ENCODE measurements around the gene OSBPL10. TPM values are rescaled to one million over a fixed set of nuclear protein-coding genes. Genes with fewer than 3 reads are reported as not detected.

OSBPL10 gene
- polyA plus RNA-seq, 1 donor, result 12.4 TPM

DNA sequence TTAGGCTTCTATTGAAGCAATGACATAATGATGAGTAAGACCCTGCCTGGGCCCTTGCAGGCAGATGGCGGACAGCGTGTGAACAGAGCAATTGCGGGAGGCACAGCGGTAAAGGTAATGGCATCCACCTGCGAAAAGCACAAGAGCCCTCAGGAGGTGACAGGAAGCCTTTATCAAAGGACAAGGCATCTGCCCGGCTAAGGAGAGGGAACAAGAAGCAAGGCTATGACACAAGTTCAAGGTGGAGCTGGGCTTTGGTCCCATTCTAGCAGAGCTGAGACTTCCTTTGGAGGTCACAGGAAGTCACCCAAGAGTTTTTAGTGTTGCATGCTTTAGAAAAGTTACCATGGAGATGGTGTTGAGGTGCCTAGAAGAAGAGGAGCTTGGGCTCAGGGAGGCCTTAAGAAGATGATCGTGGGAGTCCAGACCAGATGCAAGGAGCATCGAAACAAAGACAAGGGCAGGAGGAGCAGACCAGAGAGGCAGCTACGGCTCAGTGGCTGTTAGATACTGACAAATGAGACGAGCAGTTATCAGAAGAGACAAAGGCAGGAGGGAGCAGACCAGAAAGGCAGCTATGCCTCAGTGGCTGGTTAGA lies 34.5 kb downstream of the OSBPL10 start:
- no peak overlapping the region for H3K27ac ChIP-seq (ENCODE audit: low read length)

DNA sequence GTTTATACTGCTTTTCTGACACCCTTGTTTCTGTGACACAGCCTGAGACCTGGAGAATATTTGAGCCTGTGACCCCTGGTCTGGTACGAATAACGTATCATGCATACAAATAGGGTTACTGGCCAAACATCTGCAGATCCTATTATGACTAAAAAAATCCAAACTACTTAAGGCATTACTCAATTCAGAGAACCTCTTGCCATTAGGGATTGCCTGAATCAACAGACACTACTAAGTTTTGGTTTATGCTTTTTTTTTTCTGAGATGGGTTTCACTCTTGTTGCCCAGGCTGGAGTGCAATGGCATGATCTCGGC lies 35.4 kb downstream of the OSBPL10 start:
- Histone ChIP-seq H3K4me3 (ENCODE audit: low read length) (no peak overlapping the region), H3K9me3 (ENCODE audit: control insufficient read depth, low read depth, low read length) (no peaks in the 10 kb centered on the region), H3K27me3 (ENCODE audit: control insufficient read depth, insufficient read depth, low read length) (no peaks in the 10 kb centered on the region), H3K36me3 (ENCODE audit: control insufficient read depth, insufficient read depth, low read length) (no peaks in the 10 kb centered on the region), H3K4me1 (ENCODE audit: control insufficient read depth, insufficient read depth, low read length) (peaks cover 13% of the 10 kb centered on the region), H3K27ac (ENCODE audit: low read length) (no peak overlapping the region)
- no peak for DNase-seq
- WGBS (ENCODE audit: insufficient coverage, low lambda C conversion rate), result no CpG with 5 or more reads among the region's 3 CpGs

More for the DNA sequence above, 34.5 kb downstream of the OSBPL10 start:
- WGBS (ENCODE audit: insufficient coverage, low lambda C conversion rate), result no CpG with 5 or more reads among the region's 10 CpGs
- no peaks in the 10 kb centered on the region for H3K27me3 ChIP-seq (ENCODE audit: control insufficient read depth, insufficient read depth, low read length)
- DNase-seq, result no peak
- H3K9me3 ChIP-seq (ENCODE audit: control insufficient read depth, low read depth, low read length), result no peaks in the 10 kb centered on the region
- H3K4me1 ChIP-seq (ENCODE audit: control insufficient read depth, insufficient read depth, low read length), result peaks cover 13% of the 10 kb centered on the region
- H3K4me3 ChIP-seq (ENCODE audit: low read length), result no peak overlapping the region
- H3K36me3 ChIP-seq (ENCODE audit: control insufficient read depth, insufficient read depth, low read length), result no peaks in the 10 kb centered on the region

DNA sequence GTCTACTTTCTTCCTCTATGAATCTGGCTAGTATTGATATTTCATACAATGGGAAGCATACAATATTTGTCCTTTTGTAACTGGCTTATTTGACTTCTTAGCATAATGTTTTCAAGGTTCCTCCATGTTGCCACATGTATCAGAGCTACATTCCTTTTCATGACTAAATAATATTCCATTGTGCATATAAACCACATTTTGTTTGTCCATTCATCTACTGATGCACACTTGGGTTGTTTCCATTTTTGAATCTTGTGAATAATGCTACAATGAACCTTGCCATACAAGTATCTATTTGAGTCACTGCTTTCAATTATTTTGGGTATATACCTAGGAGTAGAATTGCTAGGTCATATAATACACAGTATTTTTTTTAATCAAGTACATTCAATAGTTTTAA lies 38.0 kb downstream of the OSBPL10 start:
- Histone ChIP-seq H3K27ac (ENCODE audit: low read length) (no peak overlapping the region), H3K27me3 (ENCODE audit: control insufficient read depth, insufficient read depth, low read length) (no peaks in the 10 kb centered on the region), H3K4me3 (ENCODE audit: low read length) (no peak overlapping the region), H3K36me3 (ENCODE audit: control insufficient read depth, insufficient read depth, low read length) (no peaks in the 10 kb centered on the region), H3K9me3 (ENCODE audit: control insufficient read depth, low read depth, low read length) (no peaks in the 10 kb centered on the region), H3K4me1 (ENCODE audit: control insufficient read depth, insufficient read depth, low read length) (peaks cover 10% of the 10 kb centered on the region)
- no peak for DNase-seq

DNA sequence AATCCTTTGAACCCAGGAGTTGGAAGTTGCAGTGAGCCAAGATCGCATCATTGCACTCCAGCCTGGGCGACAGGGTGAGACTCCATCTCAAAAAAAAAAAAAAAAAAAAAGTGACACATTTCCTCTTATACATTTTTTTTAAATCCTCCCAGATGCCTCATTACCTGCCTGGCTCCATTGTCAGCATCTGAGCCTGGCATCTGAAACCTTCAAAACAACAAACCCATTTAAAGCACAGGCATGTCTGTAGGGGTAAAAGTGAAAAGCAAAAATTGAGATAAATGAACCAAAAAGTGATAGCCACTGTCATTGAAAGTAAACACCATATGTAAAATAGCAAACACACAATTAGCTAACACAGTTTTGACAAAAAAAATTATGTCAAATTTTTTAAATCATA lies 38.6 kb downstream of the OSBPL10 start:
- WGBS (ENCODE audit: insufficient coverage, low lambda C conversion rate), result no CpG with 5 or more reads among the region's 2 CpGs
- Histone ChIP-seq H3K9me3 (ENCODE audit: control insufficient read depth, low read depth, low read length) (no peaks in the 10 kb centered on the region), H3K27me3 (ENCODE audit: control insufficient read depth, insufficient read depth, low read length) (no peaks in the 10 kb centered on the region), H3K27ac (ENCODE audit: low read length) (no peak overlapping the region), H3K4me1 (ENCODE audit: control insufficient read depth, insufficient read depth, low read length) (peaks cover 6% of the 10 kb centered on the region), H3K36me3 (ENCODE audit: control insufficient read depth, insufficient read depth, low read length) (no peaks in the 10 kb centered on the region), H3K4me3 (ENCODE audit: low read length) (no peak overlapping the region)
- DNase-seq, result no peak

DNA sequence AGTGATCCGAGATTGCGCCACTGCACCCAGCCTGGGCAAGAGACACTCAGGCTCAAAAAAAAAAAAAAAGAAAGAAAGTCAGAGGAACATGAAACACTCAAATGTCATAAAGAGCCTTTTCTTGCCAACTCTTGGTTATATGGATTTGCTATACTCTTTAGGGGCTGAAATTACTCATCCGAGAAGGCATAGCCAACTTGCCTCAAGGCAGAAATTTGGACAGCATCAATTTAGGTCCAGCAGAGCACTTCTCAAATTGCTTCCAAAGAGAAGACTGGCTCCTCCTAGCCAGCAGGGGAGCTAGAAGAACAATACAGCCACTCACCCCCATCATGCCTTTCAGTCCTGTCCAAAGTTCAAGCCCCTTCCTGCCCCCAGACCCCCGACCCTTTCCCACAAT lies 43.8 kb downstream of the OSBPL10 start:
- Histone ChIP-seq H3K9me3 (ENCODE audit: control insufficient read depth, low read depth, low read length) (no peaks in the 10 kb centered on the region), H3K4me1 (ENCODE audit: control insufficient read depth, insufficient read depth, low read length) (peaks cover 8% of the 10 kb centered on the region), H3K27ac (ENCODE audit: low read length) (peak overlapping the region; percentile 40), H3K36me3 (ENCODE audit: control insufficient read depth, insufficient read depth, low read length) (no peaks in the 10 kb centered on the region), H3K4me3 (ENCODE audit: low read length) (no peak overlapping the region), H3K27me3 (ENCODE audit: control insufficient read depth, insufficient read depth, low read length) (no peaks in the 10 kb centered on the region)
- WGBS (ENCODE audit: insufficient coverage, low lambda C conversion rate), result no CpG with 5 or more reads among the region's 4 CpGs
- DNase-seq, result no peak

DNA sequence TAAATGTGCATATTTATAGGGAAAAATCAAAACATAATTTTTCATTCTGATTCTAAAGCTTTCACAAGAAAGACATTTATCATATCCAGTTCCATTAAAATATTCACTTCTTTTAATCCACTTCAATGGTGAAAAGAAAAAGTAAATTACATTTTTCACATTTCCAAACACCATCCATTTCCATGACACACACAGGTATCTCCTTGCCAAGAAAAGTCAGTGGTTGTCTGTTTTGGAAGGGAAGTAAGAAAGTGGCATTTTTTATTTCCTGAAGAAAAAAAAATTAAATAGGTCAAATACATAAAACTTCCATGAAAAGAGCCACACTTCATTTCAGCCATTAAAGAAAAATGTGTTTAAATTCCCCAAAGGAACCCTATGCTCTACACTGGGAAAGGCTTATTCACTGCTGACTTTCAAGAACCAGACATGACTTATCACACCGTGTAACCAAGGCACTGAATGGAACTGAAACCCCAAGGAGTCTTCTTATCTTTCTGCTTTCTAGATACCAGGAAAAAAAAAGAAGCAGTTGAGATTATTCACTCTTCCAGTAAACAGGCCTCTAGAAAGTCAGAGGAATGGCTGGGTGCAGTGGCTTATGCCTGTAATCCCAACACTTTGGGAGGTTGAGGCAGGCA lies 44.5 kb downstream of the OSBPL10 start:
- Histone ChIP-seq H3K27me3 (ENCODE audit: control insufficient read depth, insufficient read depth, low read length) (no peaks in the 10 kb centered on the region), H3K4me1 (ENCODE audit: control insufficient read depth, insufficient read depth, low read length) (peaks cover 8% of the 10 kb centered on the region), H3K27ac (ENCODE audit: low read length) (peak overlapping the region; percentile 40), H3K36me3 (ENCODE audit: control insufficient read depth, insufficient read depth, low read length) (no peaks in the 10 kb centered on the region), H3K9me3 (ENCODE audit: control insufficient read depth, low read depth, low read length) (no peaks in the 10 kb centered on the region), H3K4me3 (ENCODE audit: low read length) (no peak overlapping the region)
- DNase-seq, result peak; percentile 54 to 79
- WGBS (ENCODE audit: insufficient coverage, low lambda C conversion rate), result no CpG with 5 or more reads among the region's 1 CpG

DNA sequence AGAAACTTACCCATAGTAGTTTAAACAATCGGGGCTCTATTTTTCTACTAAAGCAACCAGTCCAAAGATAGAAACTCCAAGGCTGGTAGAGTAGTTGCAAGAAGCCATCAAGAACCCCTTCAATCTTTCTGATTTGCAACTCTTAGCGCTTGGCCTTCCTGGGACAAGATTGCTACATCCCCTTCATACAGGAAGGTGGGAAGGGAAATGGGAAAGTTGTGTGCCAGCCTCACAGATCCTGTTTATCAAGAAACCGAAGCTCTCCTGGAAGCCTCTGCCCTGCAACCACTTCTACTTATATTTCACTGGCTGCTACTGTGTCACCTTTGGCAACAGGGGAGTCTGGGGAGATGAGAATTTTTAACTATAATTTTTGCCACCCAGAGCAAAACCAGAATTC lies 46.2 kb downstream of the OSBPL10 start:
- no peak overlapping the region for H3K4me3 ChIP-seq (ENCODE audit: low read length)
- no peaks in the 10 kb centered on the region for H3K9me3 ChIP-seq (ENCODE audit: control insufficient read depth, low read depth, low read length)
- no peak overlapping the region for H3K27ac ChIP-seq (ENCODE audit: low read length)
- peaks cover 8% of the 10 kb centered on the region for H3K4me1 ChIP-seq (ENCODE audit: control insufficient read depth, insufficient read depth, low read length)
- no peaks in the 10 kb centered on the region for H3K36me3 ChIP-seq (ENCODE audit: control insufficient read depth, insufficient read depth, low read length)
- no CpG with 5 or more reads among the region's 3 CpGs for WGBS (ENCODE audit: insufficient coverage, low lambda C conversion rate)
- no peaks in the 10 kb centered on the region for H3K27me3 ChIP-seq (ENCODE audit: control insufficient read depth, insufficient read depth, low read length)
- DNase-seq, result no peak

DNA sequence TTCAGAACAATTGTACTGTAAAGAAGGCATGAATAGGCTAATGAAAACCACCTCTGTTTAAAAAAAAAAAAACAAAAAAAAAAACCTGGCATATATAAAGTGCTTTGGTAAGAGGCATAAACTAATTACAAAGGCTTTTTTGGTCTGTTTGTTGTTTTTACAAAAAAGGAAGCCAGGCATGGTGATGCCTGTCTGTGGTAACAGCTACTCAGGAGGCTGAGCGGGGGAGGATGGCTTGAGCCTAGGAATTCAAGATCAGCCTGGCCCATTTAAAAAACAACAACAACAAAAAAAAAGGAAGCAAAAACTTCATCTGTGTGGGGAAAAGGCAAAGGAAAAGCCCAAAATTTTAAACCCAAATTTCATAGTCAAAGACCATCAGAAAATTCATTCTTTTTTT lies 47.0 kb downstream of the OSBPL10 start:
- no peak overlapping the region for H3K27ac ChIP-seq (ENCODE audit: low read length)
- no peaks in the 10 kb centered on the region for H3K9me3 ChIP-seq (ENCODE audit: control insufficient read depth, low read depth, low read length)
- no peak for DNase-seq
- H3K4me1 ChIP-seq (ENCODE audit: control insufficient read depth, insufficient read depth, low read length), result peaks cover 8% of the 10 kb centered on the region
- no peaks in the 10 kb centered on the region for H3K27me3 ChIP-seq (ENCODE audit: control insufficient read depth, insufficient read depth, low read length)
- no CpG with 5 or more reads among the region's 1 CpG for WGBS (ENCODE audit: insufficient coverage, low lambda C conversion rate)
- H3K4me3 ChIP-seq (ENCODE audit: low read length), result no peak overlapping the region
- no peaks in the 10 kb centered on the region for H3K36me3 ChIP-seq (ENCODE audit: control insufficient read depth, insufficient read depth, low read length)

DNA sequence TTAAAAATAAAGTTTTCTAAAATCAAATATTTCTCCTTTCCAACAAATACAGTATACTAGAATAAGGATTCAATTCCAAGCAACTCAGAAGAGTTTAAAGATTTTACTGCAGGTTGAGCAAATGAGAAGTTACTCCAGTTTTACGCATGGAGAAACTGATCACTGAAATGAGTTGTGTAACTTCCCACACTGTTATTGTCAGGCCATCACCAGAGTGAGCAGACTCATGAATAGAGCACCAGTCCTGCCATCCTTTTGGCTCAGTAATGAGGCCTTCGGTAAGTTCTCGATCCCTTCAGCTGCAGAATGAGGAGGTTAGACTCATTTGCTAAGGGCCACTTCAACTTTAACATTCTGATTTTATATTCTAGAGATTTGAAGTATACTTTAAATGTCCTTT lies 48.1 kb downstream of the OSBPL10 start:
- H3K9me3 ChIP-seq (ENCODE audit: control insufficient read depth, low read depth, low read length), result no peaks in the 10 kb centered on the region
- H3K4me3 ChIP-seq (ENCODE audit: low read length), result no peak overlapping the region
- no CpG with 5 or more reads among the region's 3 CpGs for WGBS (ENCODE audit: insufficient coverage, low lambda C conversion rate)
- no peak overlapping the region for H3K27ac ChIP-seq (ENCODE audit: low read length)
- DNase-seq, result no peak
- H3K36me3 ChIP-seq (ENCODE audit: control insufficient read depth, insufficient read depth, low read length), result no peaks in the 10 kb centered on the region
- H3K27me3 ChIP-seq (ENCODE audit: control insufficient read depth, insufficient read depth, low read length), result no peaks in the 10 kb centered on the region
- H3K4me1 ChIP-seq (ENCODE audit: control insufficient read depth, insufficient read depth, low read length), result peaks cover 13% of the 10 kb centered on the region

DNA sequence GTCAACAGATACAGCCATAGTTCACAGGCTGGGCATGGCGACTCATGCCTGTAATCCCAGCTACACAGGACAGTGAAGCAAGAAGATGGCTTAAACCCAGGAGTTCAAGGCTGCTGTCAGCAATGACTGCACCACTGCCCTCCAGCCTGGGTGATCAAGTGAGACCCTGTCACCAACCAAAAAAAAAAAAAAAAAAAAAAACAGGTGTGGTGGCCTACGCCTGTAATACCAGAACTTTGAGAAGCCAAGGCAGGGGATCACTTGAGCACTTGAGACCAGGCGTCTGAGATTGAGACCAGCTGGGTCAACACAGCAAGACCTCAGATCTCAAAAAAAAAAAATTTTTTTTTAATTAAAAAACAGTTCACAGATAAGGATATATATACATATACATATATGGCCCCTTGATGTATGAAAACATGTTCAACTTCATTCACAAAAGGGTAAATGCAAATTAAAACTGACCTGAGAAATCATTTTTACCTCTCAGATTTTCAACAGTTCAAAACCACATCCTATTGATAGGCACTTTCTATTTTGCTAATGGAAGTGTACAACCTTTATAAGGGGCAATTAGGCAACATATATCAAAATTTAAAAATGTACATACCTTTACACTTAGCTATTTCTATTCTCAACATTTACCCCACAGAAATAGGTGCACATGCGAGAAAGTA lies 51.1 kb downstream of the OSBPL10 start:
- DNase-seq, result no peak
- Histone ChIP-seq H3K27me3 (ENCODE audit: control insufficient read depth, insufficient read depth, low read length) (no peaks in the 10 kb centered on the region), H3K36me3 (ENCODE audit: control insufficient read depth, insufficient read depth, low read length) (no peaks in the 10 kb centered on the region), H3K4me3 (ENCODE audit: low read length) (no peak overlapping the region), H3K9me3 (ENCODE audit: control insufficient read depth, low read depth, low read length) (no peaks in the 10 kb centered on the region), H3K27ac (ENCODE audit: low read length) (no peak overlapping the region), H3K4me1 (ENCODE audit: control insufficient read depth, insufficient read depth, low read length) (peaks cover 10% of the 10 kb centered on the region)
- WGBS (ENCODE audit: insufficient coverage, low lambda C conversion rate), result 100% methylated on average over 2 of the region's 4 CpGs

DNA sequence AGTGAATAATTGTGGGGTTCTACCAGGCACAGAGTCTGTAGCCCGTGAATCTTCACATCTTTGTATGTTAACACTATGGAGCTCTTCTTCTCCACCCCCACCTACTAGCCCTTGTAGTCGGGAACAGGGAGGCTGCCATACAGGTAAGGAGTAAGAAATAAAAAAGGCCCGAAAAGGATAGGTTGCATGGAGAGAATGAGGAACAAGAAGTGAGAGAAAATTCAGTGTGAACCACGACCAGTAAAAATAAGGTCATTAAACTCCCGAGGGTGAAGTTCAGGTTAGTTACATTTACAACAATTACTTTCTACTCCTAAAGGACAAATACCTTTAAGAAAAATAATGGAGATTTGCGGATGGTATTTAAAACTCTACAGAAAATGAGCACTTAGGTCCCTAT lies 53.3 kb downstream of the OSBPL10 start:
- Histone ChIP-seq H3K9me3 (ENCODE audit: control insufficient read depth, low read depth, low read length) (no peaks in the 10 kb centered on the region), H3K27me3 (ENCODE audit: control insufficient read depth, insufficient read depth, low read length) (no peaks in the 10 kb centered on the region), H3K4me3 (ENCODE audit: low read length) (no peak overlapping the region), H3K4me1 (ENCODE audit: control insufficient read depth, insufficient read depth, low read length) (peaks cover 14% of the 10 kb centered on the region), H3K27ac (ENCODE audit: low read length) (peak overlapping the region; percentile 68), H3K36me3 (ENCODE audit: control insufficient read depth, insufficient read depth, low read length) (no peaks in the 10 kb centered on the region)
- DNase-seq, result peak; percentile 37 to 77
- 32% methylated on average over 3 of the region's 6 CpGs for WGBS (ENCODE audit: insufficient coverage, low lambda C conversion rate)

Data from large intestine (tissue), 3 donors.